Activated CD4-positive, alpha-beta T cell treated with anti-CD3 and anti-CD28 coated beads, Interleukin-2, amount 10 ng/mL, durations not matched to agents 24 days and 14 days (primary cell): ENCODE data around the gene TMEM132D. TPM values are rescaled to one million over a fixed set of nuclear protein-coding genes. Genes with fewer than 3 reads are reported as not detected.

ENCODE experiments used
- DNase-seq: peaks from one replicate; pipeline ENCODE4 v3.0.0; 2022
- H3K27ac Mint-ChIP-seq: one replicate; pipeline ENCODE4 v1.8.0; 2022; ENCODE audit warnings: mild to moderate bottlenecking, mixed read lengths
- H3K27me3 Mint-ChIP-seq: one replicate; pipeline ENCODE4 v1.8.0; 2022; ENCODE audit warnings: mixed read lengths
- H3K36me3 Mint-ChIP-seq: one replicate; pipeline ENCODE4 v1.8.0; 2022; ENCODE audit warnings: low read depth, mild to moderate bottlenecking, mixed read lengths
- H3K4me1 Mint-ChIP-seq: one replicate; pipeline ENCODE4 v1.8.0; 2021; ENCODE audit warnings: mixed read lengths
- H3K4me3 Mint-ChIP-seq: one replicate; pipeline ENCODE4 v1.8.0; 2022; ENCODE audit warnings: mild to moderate bottlenecking, moderate library complexity, mixed read lengths
- H3K9me3 Mint-ChIP-seq: one replicate; pipeline ENCODE4 v1.8.0; 2021; ENCODE audit warnings: mixed read lengths
- intact Hi-C: fragments of 100-400 bp; cut with micrococcal nuclease; formaldehyde crosslinking; loops from one replicate; pipeline ENCODE4 v1.15.1; 2023
- total RNA-seq: library from RNA; stranded (reverse); gene quantifications from 2 replicates; pipeline ENCODE4 v1.2.3, GENCODE V29; 2022

The TMEM132D gene
- total RNA-seq, 1 donor from 2014 or later, result not detected

- Mint-ChIP-seq H3K36me3 (no peaks in the 10 kb centered on the region), H3K27ac (no peak overlapping the region), H3K27me3 (no peaks in the 10 kb centered on the region), H3K9me3 (peaks cover 15% of the 10 kb centered on the region), H3K4me1 (no peaks in the 10 kb centered on the region), H3K4me3 (no peak overlapping the region)
- DNase-seq, result no peak
- intact Hi-C loops, result no loop called here
Observed at GRCh38 chr12:129246630-129247029, 657.2 kb downstream of the TMEM132D start.

GRCh38 chr12:129245769-129246168 lies 658.1 kb downstream of the TMEM132D start:
- Mint-ChIP-seq H3K36me3 (no peaks in the 10 kb centered on the region), H3K4me3 (no peak overlapping the region), H3K4me1 (no peaks in the 10 kb centered on the region), H3K9me3 (peaks cover 20% of the 10 kb centered on the region), H3K27ac (no peak overlapping the region), H3K27me3 (no peaks in the 10 kb centered on the region)
- no peak for DNase-seq
- intact Hi-C loops, result no loop called here

GRCh38 chr12:129241852-129242251 lies 662.0 kb downstream of the TMEM132D start:
- Mint-ChIP-seq H3K27me3 (no peaks in the 10 kb centered on the region), H3K9me3 (peaks cover 19% of the 10 kb centered on the region), H3K4me3 (no peak overlapping the region), H3K36me3 (no peaks in the 10 kb centered on the region), H3K4me1 (no peaks in the 10 kb centered on the region), H3K27ac (no peak overlapping the region)
- intact Hi-C loops, result no loop called here
- DNase-seq, result no peak

- H3K36me3 Mint-ChIP-seq, result no peaks in the 10 kb centered on the region
- H3K27me3 Mint-ChIP-seq, result no peaks in the 10 kb centered on the region
- H3K9me3 Mint-ChIP-seq, result peaks cover 11% of the 10 kb centered on the region
- no peak for DNase-seq
- no peak overlapping the region for H3K27ac Mint-ChIP-seq
- H3K4me3 Mint-ChIP-seq, result no peak overlapping the region
- H3K4me1 Mint-ChIP-seq, result no peaks in the 10 kb centered on the region
- intact Hi-C loops, result no loop called here
Observed at GRCh38 chr12:129237881-129238280, 665.9 kb downstream of the TMEM132D start.

- no peak for DNase-seq
- peaks cover under 1% of the 10 kb centered on the region for H3K9me3 Mint-ChIP-seq
- intact Hi-C loops, result no loop called here
- no peak overlapping the region for H3K4me3 Mint-ChIP-seq
- H3K27ac Mint-ChIP-seq, result no peak overlapping the region
- no peaks in the 10 kb centered on the region for H3K27me3 Mint-ChIP-seq
- no peaks in the 10 kb centered on the region for H3K4me1 Mint-ChIP-seq
- no peaks in the 10 kb centered on the region for H3K36me3 Mint-ChIP-seq
Observed at GRCh38 chr12:129234209-129234608, 669.6 kb downstream of the TMEM132D start.

GRCh38 chr12:129231491-129231890 lies 672.3 kb downstream of the TMEM132D start:
- no peak for DNase-seq
- H3K4me3 Mint-ChIP-seq, result no peak overlapping the region
- intact Hi-C loops, result no loop called here
- no peaks in the 10 kb centered on the region for H3K9me3 Mint-ChIP-seq
- H3K36me3 Mint-ChIP-seq, result no peaks in the 10 kb centered on the region
- no peak overlapping the region for H3K27ac Mint-ChIP-seq
- no peaks in the 10 kb centered on the region for H3K27me3 Mint-ChIP-seq
- H3K4me1 Mint-ChIP-seq, result no peaks in the 10 kb centered on the region

GRCh38 chr12:129230995-129231394 lies 672.8 kb downstream of the TMEM132D start:
- intact Hi-C loops, result no loop called here
- no peak overlapping the region for H3K27ac Mint-ChIP-seq

GRCh38 chr12:129226851-129227250 lies 677.0 kb downstream of the TMEM132D start:
- H3K9me3 Mint-ChIP-seq, result no peaks in the 10 kb centered on the region
- intact Hi-C loops, result no loop called here
- no peaks in the 10 kb centered on the region for H3K27me3 Mint-ChIP-seq
- no peak overlapping the region for H3K4me3 Mint-ChIP-seq
- no peak overlapping the region for H3K27ac Mint-ChIP-seq
- no peaks in the 10 kb centered on the region for H3K4me1 Mint-ChIP-seq
- no peaks in the 10 kb centered on the region for H3K36me3 Mint-ChIP-seq
- no peak for DNase-seq

More at GRCh38 chr12:129230995-129231394, 672.8 kb downstream of the TMEM132D start:
- no peak overlapping the region for H3K4me3 Mint-ChIP-seq
- H3K36me3 Mint-ChIP-seq, result no peaks in the 10 kb centered on the region
- no peaks in the 10 kb centered on the region for H3K9me3 Mint-ChIP-seq
- DNase-seq, result no peak
- no peaks in the 10 kb centered on the region for H3K4me1 Mint-ChIP-seq
- H3K27me3 Mint-ChIP-seq, result no peaks in the 10 kb centered on the region

- intact Hi-C loops, result no loop called here
- no peaks in the 10 kb centered on the region for H3K4me1 Mint-ChIP-seq
Observed at GRCh38 chr12:129226005-129226404, 677.8 kb downstream of the TMEM132D start.

GRCh38 chr12:129215556-129215955 lies 688.3 kb downstream of the TMEM132D start:
- Mint-ChIP-seq H3K36me3 (no peaks in the 10 kb centered on the region), H3K4me1 (no peaks in the 10 kb centered on the region), H3K27me3 (no peaks in the 10 kb centered on the region), H3K4me3 (no peak overlapping the region), H3K27ac (no peak overlapping the region), H3K9me3 (peaks cover 10% of the 10 kb centered on the region)
- intact Hi-C loops, result no loop called here
- no peak for DNase-seq

More at GRCh38 chr12:129226005-129226404, 677.8 kb downstream of the TMEM132D start:
- no peak overlapping the region for H3K4me3 Mint-ChIP-seq
- no peaks in the 10 kb centered on the region for H3K9me3 Mint-ChIP-seq
- DNase-seq, result no peak
- no peaks in the 10 kb centered on the region for H3K27me3 Mint-ChIP-seq
- H3K36me3 Mint-ChIP-seq, result no peaks in the 10 kb centered on the region
- no peak overlapping the region for H3K27ac Mint-ChIP-seq

- Mint-ChIP-seq H3K36me3 (no peaks in the 10 kb centered on the region), H3K27ac (no peak overlapping the region), H3K27me3 (no peaks in the 10 kb centered on the region), H3K4me3 (no peak overlapping the region), H3K4me1 (no peaks in the 10 kb centered on the region), H3K9me3 (peaks cover 10% of the 10 kb centered on the region)
- intact Hi-C loops, result no loop called here
- no peak for DNase-seq
Observed at GRCh38 chr12:129213551-129213950, 690.3 kb downstream of the TMEM132D start.

GRCh38 chr12:129211862-129212630 lies 691.8 kb downstream of the TMEM132D start:
- no peak overlapping the region for H3K27ac Mint-ChIP-seq
- H3K4me1 Mint-ChIP-seq, result no peaks in the 10 kb centered on the region
- no peaks in the 10 kb centered on the region for H3K36me3 Mint-ChIP-seq
- intact Hi-C loops, result no loop called here
- no peak for DNase-seq
- no peak overlapping the region for H3K4me3 Mint-ChIP-seq
- no peaks in the 10 kb centered on the region for H3K27me3 Mint-ChIP-seq
- peaks cover 10% of the 10 kb centered on the region for H3K9me3 Mint-ChIP-seq

- no peaks in the 10 kb centered on the region for H3K4me1 Mint-ChIP-seq
- intact Hi-C loops, result no loop called here
- H3K36me3 Mint-ChIP-seq, result no peaks in the 10 kb centered on the region
- peaks cover 9% of the 10 kb centered on the region for H3K9me3 Mint-ChIP-seq
- H3K4me3 Mint-ChIP-seq, result no peak overlapping the region
- no peak overlapping the region for H3K27ac Mint-ChIP-seq
- H3K27me3 Mint-ChIP-seq, result no peaks in the 10 kb centered on the region
- DNase-seq, result no peak
Observed at GRCh38 chr12:129208566-129208965, 695.3 kb downstream of the TMEM132D start.

- Mint-ChIP-seq H3K36me3 (no peaks in the 10 kb centered on the region), H3K9me3 (peaks cover 6% of the 10 kb centered on the region), H3K4me3 (no peak overlapping the region), H3K27me3 (no peaks in the 10 kb centered on the region), H3K27ac (no peak overlapping the region), H3K4me1 (no peaks in the 10 kb centered on the region)
- no peak for DNase-seq
- intact Hi-C loops, result no loop called here
Observed at GRCh38 chr12:129207084-129207483, 696.7 kb downstream of the TMEM132D start.

- intact Hi-C loops, result no loop called here
- no peak for DNase-seq
- no peaks in the 10 kb centered on the region for H3K9me3 Mint-ChIP-seq
- no peaks in the 10 kb centered on the region for H3K4me1 Mint-ChIP-seq
- H3K4me3 Mint-ChIP-seq, result no peak overlapping the region
- no peaks in the 10 kb centered on the region for H3K36me3 Mint-ChIP-seq
- H3K27ac Mint-ChIP-seq, result no peak overlapping the region
- H3K27me3 Mint-ChIP-seq, result no peaks in the 10 kb centered on the region
Observed at GRCh38 chr12:129203456-129203855, 700.4 kb downstream of the TMEM132D start.
